Endothelial cell of umbilical vein (primary cell): Measurements from ENCODE around the gene B3GALT6.
"Not testable (repeated sequence)": the region's sequence is repeated elsewhere in the genome, so short reads cannot be mapped to it uniquely, and the experiment has no call there.

Experiments used
- CTCF ChIP-seq, 2 donors: IDR thresholded peaks; 1 replicate in 1 of 2; 2 replicates in 1 of 2; pipeline ENCODE4 v1.5.1; 2011; ENCODE audit warnings: low read length in 2 of 2, mild to moderate bottlenecking in 2 of 2, moderate library complexity in 2 of 2, control low read depth in 1 of 2, inconsistent platforms in 1 of 2, low read depth in 1 of 2; ENCODE audit not compliant: insufficient read depth in 1 of 2; ENCODE audit errors: extremely low read depth in 1 of 2
- EZH2 ChIP-seq: IDR thresholded peaks from 2 replicates; pipeline ENCODE4 v1.6.1; 2012; ENCODE audit warnings: borderline replicate concordance, low read depth, mild to moderate bottlenecking, moderate library complexity, low read length, inconsistent platforms; ENCODE audit not compliant: severe bottlenecking
- FOS ChIP-seq: IDR thresholded peaks from 2 replicates; pipeline ENCODE4 v1.6.1; 2011; ENCODE audit warnings: mild to moderate bottlenecking, low read length, moderate library complexity, borderline replicate concordance; ENCODE audit not compliant: insufficient read depth
- GATA2 ChIP-seq: IDR thresholded peaks from 2 replicates; pipeline ENCODE4 v1.7.0; 2011; ENCODE audit warnings: low read depth, mild to moderate bottlenecking, moderate library complexity, mixed read lengths, low read length; ENCODE audit not compliant: insufficient read length, insufficient read depth
- POLR2A ChIP-seq: IDR thresholded peaks from 2 replicates; pipeline ENCODE4 v1.6.1; 2012; ENCODE audit warnings: low read depth, mild to moderate bottlenecking, control low read depth, low read length
- POLR2AphosphoS5 ChIP-seq: IDR thresholded peaks from 2 replicates; pipeline ENCODE4 v1.6.1; 2012; ENCODE audit warnings: low read depth, mild to moderate bottlenecking, control low read depth, low read length, moderate library complexity; ENCODE audit not compliant: insufficient read depth

GRCh38 chr1:1248009-1248913 lies 16.2 kb downstream of the B3GALT6 start:
- TF ChIP-seq CTCF (IDR thresholded peaks at IDR 0.05; ENCODE audit: extremely low read depth in 1 of 2, insufficient read depth in 1 of 2, low read depth in 1 of 2, low read length in 2 of 2); POLR2A; POLR2AphosphoS5; FOS; GATA2; EZH2: not testable (repeated sequence)
